HG03045 (cell line): ENCODE data around the gene PALD1.

Source experiments
- ATAC-seq: cut with Tn5 transposase; IDR thresholded peaks from one replicate; pipeline ENCODE4 v1.9.1; 2021; ENCODE audit warnings: mild to moderate bottlenecking, moderate library complexity; ENCODE audit not compliant: unreplicated experiment

Gene PALD1

DNA sequence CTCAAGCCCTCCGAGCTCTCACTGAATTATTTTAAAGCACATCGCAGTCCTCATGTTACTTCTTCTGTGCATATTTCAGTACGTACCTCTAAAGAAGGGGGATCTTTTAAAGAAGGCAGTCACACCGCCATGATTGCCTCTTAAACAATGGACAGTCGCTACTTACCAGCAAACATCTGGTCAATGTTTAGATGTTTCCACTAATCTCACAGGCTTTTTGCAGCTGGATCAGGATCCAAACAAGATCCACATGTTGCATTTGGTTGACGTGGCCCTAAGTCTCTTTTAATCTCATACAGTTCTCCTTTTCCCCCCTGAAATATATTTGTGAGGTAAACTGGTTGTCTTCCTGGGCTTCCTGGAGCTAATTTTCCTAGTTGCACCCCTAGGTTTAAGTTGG, 74.0 kb downstream of the PALD1 start:
- no peak for ATAC-seq

DNA sequence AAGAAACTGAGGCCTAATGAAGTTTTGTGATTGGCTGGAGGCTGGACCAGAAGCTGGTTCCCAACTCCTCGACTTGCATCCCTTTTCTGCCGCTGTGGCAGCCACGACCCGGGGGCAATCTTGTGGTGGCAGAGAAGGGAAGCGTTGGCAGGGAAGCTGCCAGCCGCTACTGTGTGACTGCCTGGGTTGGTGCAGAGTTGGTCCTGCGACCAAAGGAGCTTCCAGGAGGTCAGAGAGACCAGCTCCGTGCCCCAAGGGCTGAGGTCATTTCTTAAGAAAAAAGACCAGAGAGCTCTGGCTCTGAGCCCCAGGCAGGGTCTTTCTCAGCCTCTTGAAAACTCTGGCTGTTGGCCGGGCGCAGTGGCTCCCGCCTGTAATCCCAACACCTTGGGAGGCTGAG, 76.8 kb downstream of the PALD1 start:
- no peak for ATAC-seq

DNA sequence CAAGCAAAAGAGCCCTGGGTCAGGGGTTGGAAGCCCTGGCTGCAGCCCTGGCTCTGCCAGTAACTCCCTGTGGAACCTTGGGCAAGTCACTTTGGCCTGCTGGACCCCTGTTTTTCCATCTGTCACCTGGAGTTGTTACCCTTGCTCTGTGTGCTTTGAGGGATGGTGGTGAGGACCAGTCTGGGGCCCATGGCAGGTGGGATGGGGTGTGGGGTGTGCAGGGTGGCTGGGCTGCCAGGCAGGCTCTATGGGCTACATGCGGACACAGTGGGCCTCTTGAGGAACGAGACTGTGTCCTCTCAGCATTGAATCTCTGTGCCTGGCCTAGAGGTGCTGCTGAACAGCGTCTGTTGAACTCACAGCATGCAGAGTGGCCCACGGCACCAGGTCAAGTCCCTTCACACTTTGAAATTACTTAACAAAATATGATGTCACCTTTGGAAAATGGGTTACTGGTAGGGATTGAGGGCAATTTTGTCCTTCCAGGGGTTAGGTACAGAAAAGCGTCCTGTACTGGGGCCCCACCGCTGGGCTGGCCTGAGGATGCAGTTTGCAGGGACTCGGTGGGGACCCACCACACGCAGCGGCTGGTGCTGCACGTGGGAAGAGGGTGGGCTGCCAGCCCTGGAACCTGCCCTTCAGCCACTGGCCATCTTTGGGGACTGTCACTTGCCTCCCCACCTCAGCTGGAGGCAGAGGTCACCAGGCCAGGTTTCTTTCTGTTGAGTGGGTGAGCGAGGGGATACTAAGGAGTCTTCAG, 78.7 kb downstream of the PALD1 start:
- ATAC-seq = no peak

DNA sequence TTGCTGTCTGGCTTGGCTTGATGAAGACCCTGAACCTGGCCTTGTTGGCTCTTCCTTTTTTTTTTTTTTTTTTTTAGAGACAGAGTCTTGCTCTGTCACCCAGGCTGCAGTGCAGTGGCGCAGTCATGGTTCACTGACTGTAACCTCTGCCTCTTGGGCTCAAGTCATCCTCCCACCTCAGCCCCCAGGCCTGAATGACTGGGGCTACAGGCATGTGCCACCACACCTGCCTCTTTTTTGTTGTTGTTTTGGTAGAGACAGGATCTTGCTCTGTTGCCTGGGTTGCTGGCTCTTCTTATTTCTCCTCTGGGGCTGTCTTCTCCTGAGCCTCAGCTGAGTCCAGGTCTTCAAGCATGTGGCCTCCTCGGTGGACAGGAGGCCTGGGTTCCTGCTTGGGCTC, 79.3 kb downstream of the PALD1 start:
- no peak for ATAC-seq

DNA sequence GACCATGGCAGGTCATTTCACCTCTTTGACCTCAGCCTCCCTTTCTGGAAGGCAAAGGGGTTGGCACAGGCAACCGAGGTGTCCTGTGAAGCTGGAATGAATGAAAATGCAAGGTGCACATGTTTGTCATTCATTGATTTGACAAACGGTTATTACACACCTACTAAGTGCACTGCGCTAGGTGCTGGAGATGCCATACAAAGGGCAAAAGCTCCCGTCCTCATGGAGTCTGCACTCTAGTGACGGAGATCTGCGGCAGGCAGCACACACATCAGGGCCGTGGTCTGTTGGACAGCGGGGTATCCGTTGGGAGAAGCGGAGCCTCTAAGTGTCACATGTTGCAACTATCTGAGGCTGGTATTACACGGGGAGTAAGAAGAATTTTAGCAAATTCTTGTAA, 79.7 kb downstream of the PALD1 start:
- no peak for ATAC-seq

DNA sequence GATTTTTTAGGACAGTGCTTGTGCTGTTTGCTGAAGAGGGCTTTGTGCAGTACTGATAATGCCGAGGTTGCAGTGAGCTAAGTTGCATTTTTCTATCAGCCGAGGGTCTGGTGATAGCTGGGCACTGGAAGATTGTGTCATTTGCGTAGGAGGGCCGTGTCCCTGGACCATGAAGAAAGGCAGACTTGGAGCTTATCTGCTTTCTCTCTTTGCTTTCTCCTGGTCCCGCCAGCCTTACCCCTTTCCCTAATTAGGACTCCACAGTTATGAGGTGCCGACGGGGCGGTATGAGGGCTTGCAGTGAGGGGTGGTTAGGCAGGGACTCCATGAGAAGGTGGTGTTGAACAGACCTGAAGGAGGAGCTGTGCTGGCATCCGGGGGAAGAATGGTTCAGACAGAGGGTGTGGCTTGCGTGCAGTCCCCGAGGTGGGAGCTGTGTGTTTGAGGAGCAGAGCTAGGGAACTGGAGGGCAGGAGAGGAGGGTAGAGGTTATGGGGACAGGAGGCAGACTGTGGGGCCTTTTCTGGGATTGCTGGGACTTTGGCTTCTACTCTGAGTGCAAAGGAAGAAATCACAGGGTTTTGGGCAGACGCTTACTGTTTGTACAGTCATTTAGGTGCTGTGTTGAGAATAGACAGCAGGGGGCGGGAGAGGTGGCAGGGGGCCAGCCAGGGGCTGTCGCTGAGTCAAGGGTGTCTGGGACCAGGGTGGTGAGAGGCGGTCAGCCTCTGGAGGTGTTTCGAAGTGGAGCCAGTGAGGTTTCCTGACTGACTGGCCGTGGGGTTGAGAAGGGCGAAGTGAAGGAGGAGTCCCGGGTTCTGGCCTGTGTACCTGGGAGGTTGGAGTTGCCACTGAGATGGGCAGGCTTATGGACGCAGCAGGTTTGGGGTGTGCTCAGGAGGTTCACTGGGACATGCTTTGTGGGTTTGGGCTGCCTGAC, 80.6 kb downstream of the PALD1 start:
- peak; percentile 43 for ATAC-seq

DNA sequence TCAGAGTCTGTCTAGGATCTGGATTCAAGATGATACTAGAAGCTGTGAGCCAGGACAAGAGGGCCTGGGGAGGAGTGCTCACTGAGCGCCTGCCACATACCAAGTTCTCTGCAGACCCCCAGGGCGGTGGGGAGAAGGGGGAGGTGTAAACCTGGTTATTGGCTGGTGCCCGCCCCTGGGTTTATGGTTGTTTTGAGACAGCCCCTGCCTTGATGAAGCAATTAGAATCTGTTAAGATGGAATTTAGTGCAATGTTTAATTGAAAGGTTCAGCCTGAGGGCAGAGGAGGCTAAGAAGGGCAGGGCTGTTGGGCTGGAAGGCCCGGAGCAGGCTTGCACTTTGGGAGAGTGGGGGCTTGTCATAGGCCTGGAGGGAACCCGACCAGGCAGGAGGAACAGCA, 81.3 kb downstream of the PALD1 start:
- ATAC-seq = no peak

DNA sequence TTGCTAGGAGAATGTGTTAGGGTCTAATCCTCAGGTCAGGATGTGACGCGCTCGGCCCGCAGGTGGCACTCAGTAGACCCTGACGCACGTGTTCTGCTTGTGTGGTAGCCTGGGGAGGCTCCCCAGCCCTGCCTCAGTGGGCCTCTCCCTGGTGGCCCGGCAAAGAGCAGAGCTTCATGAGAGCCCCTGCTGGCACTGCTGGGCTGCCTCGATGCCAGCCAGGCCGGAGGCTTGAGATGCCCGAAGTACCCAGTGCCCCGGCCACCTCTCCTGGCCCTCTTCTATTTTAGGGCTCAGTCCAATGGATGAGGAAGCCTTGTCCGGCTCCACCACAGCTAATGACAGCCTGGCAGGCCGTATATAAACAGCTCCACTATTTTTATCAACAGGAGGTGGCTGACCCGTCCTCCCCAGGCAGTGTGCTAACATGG, 82.0 kb downstream of the PALD1 start:
- no peak for ATAC-seq

DNA sequence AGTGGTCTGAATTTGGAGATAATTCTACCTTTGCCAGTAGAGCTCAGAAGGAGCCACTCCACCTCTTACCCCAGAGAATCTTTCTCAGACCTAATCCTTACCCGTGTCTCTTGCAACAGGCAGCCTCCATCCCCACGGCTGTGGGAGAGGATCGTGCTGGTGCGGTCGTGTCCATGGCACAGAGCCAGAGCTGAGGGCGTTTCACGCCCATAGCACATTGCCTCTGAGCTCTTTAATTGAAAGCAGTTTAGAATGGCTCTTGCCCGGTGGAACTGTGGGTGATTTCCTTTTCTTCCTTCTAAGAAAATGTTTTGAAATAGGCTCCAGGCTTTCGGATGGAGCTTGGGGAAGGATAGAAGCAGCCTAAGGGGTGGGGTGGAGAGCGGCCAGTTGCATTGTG, 82.5 kb downstream of the PALD1 start:
- no peak for ATAC-seq

DNA sequence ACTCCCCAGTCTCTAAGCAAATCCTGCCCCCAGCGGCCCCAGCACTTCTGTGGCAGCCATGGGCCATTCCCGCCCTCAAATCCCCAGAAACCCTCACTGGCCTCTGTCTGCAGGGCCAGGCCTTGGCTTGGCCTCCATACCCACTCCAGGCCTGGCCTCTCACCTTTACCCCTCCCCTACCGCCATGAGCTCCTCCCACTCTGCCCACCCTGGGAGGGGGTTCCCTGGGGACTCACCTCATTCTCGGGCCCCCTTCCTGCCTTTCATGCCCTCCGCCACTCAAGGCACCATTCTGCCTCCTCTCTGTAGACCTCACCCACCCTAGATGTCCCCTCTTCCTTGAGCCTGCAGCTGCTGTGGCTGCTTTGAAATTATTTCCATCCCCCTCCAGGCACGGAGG, 83.0 kb downstream of the PALD1 start:
- no peak for ATAC-seq

DNA sequence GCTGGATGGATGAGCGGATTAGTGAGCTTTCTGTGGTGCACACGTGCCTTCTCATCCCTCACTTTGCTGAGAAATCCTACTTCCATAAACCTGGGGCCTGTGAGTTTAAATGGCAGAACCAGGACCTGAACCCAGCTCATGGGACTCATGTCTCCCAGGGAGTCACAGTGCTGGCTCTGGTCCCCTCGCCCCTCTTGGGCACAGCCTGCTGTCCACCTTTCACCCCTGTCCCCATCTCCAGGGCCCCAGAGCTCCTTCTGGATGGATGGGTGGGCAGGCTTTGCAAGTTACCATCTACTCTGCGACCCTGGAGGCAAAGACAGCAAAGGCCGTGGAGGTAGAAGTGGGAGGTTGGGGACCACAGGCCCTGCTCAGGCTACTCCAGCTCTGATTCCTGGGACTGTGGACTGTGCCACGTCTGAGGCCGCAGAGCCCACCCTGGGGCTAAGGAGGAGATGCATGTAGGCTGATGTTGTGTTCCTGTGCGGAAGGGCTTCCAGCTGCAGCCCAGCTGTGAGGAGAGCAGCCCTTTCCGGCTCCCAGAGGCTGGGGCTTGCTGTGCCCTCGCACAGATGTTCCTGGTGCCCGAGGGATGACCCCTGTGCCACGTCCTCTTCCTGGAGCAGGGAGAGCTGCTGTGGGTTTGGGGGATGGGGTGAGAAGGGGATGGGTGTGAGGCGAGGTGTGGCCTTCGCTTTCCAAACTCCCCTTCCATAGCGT, 83.6 kb downstream of the PALD1 start:
- ATAC-seq = no peak

DNA sequence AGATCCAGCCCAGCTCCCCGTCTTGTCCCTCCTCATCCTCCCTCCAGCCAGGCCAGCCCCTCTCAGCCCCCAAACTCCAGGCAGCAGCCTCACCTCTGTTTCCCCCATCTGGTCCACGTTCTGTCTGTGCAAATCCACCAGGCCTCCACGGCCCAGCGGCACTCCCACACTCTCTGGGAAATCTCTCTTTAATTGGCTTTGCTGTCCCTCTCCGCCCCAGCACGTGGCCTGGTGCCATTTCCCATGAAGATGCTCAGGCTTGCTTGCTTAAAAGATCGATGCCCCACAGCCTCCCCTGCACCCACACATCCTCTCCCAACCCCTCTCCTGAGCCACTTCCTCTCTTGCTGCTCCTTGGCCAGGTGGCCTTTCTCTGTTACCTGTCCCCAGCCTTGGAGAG, 84.7 kb downstream of the PALD1 start:
- no peak for ATAC-seq

DNA sequence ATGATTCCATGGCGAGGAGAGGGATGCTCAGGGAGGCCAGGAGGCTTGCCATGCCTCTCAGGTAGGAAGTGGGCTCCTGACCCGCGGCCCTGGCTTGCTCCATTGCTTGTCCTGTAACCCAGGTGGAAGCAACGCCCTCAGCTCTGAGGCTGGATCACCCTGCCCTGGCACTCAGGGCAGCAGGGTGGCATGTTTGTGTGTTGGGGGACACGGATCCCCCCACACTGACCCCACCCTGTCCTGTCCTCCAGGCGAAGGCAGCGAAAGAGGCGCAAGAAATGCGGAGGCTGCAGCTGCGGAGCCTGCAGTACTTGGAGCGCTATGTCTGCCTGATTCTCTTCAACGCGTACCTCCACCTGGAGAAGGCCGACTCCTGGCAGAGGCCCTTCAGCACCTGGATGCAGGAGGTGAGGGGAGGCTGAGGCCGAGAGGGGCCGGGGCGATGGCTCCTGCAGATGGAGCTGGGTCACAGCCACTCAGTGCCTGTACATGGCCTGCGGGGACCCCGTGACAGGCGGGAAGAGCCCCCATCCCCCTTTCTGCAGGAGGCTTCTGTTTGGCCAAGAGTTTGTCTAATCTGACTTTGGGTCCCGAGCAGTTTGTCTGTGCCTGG, 85.7 kb downstream of the PALD1 start:
- no peak for ATAC-seq

DNA sequence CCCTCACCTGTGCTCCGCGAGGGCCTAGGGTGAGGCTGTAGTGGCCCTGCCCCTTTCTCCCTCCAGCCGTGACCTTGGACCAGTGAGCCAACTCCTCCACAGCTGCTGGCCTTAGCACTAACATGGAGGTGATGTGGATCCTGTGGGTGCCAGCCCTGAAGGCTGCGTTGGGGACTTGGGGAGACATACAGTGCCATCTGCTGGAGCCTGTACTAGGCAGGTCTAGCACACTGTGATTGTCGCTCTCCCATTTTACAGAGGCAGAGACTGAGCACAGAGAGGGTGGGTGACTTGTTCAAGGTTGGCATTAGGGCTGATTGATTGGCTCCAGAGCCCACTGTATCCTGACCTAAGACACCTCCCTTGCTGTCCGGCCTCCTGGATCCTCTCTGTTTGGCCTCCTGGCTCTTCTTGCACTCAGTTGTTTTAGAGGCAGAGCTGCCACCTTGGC, 86.4 kb downstream of the PALD1 start:
- no peak for ATAC-seq

DNA sequence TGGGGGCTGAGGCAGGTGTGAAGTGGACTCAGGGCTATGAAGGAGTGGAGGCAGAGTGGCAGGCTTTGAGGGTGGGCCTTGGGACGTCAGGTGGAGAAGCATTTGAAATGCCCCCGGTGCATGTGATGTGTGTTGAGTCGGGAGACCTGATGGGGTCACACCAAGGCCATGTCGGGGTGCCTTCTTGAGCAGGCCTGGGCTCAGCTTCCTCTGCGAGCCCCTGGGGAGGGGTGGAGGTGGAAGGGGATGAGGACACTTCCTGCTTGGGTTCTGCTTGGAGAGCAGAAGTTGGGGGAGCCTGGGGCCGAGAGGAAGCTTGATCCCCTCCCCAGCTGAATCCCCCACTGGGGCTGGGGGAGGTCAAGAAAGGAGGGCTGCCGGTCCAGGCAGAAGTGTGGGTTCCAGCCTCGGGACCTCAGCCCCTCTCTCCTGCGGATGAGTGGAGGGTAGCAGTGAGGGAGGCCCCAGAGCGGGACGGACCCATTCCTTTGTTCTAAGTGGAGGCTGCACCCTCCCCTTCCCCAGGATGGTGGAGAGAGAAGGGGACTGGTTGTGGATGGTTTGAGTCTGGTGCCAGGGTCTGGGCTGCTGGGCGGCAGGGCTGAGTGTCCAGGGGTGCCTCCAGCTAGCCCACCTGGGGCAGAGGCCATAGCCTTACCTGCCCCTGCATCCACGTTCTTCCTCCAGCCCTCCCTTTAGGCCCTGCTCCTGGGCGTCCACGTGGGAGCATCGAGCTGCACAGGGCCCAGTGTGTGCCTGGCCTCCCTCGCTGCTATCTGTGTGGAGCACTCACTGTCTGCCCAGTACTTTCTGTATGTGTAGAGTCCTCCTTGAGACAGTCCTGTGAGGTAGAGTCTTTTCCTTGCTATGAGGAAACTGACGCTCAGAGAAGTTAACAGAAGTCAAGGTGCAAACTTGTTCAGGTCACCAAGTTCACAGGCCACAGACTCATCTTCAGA, 87.3 kb downstream of the PALD1 start:
- no peak for ATAC-seq

DNA sequence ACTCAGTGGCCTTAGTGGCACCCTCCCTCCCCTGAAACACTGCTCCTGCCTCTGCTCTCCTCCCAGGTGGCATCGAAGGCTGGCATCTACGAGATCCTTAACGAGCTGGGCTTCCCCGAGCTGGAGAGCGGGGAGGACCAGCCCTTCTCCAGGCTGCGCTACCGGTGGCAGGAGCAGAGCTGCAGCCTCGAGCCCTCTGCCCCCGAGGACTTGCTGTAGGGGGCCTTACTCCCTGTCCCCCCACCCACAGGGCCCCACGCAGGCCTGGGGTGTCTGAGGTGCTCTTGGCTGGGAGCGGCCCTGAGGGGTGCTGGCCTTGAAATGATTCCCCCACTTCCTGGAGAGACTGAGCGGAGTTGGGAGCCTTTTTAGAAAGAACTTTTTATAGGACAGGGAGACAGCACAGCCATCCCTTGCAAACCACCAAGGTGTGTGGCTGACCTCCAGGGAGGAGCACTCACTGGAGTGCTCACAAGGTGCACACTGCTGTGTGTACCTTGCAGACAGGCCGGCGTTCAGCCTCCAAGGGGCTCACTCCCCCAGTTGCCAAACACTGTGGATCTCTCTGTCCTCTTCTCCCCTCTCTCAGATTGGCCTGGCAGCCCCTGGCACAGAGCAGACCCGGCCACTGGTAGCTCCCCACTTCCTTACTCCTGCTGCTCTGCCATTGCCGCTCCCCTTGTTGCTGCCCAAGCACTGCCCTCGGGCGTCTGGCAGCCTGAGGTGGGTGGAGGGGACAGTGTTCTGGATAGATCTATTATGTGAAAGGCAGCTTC, 88.1 kb downstream of the PALD1 start:
- no peak for ATAC-seq

DNA sequence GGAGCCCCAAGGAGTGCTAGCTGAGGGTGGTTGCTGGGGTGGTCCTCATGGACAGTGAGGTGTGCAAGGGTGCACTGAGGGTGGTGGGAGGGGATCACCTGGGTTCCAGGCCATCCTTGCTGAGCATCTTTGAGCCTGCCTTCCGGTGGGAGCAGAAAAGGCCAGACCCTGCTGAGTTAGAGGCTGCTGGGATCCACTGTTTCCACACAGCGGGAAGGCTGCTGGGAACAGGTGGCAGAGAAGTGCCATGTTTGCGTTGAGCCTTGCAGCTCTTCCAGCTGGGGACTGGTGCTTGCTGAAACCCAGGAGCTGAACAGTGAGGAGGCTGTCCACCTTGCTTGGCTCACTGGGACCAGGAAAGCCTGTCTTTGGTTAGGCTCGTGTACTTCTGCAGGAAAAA, 89.0 kb downstream of the PALD1 start:
- ATAC-seq = no peak

DNA sequence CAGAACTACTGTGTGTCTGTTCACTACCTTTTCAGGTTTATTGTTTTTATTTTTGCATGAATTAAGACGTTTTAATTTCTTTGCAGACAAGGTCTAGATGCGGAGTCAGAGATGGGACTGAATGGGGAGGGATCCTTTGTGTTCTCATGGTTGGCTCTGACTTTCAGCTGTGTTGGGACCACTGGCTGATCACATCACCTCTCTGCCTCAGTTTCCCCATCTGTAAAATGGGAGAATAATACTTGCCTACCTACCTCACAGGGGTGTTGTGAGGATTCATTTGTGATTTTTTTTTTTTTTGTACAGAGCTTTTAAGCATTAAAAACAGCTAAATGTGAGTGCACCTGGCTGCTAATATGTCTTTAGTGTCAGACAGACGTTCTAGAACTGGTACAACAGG, 89.5 kb downstream of the PALD1 start:
- ATAC-seq = no peak
